ENCODE results near the gene CYFIP1. TPM values are rescaled to one million over a fixed set of nuclear protein-coding genes. Genes with fewer than 3 reads are reported as not detected.
A peak's percentile ranks its signal among the peaks of the same experiment; 100 is the strongest.

The CYFIP1 gene
- total and polyA plus RNA-seq, 2 of the 13 experiments (the other 11 are each of a cell fraction or from before 2014, with no cell fraction given) = 38.1 to 58.3 TPM

GRCh38 chr15:22973286-22973685, 6.9 kb downstream of the CYFIP1 start (continued):
- TF ChIP-seq PRDM15 (CRISPR knock-in tag; IDR thresholded peaks at IDR 0.05) = no peak
- peak; percentile 58; the same call in 1 of the 2 replicates for TF ChIP-seq PAXIP1 (CRISPR knock-in tag; conservative IDR thresholded peaks at IDR 0.05)
- peak; percentile 46; the same call in 1 of the 2 replicates for TF ChIP-seq TFAP4 (IDR thresholded peaks at IDR 0.05; ENCODE audit: borderline replicate concordance, low read depth)
- peak; percentile 34 to 51; a peak in 3 of 4 replicates for TF ChIP-seq MAFK (conservative IDR thresholded peaks at IDR 0.05 in 1 of 2, IDR thresholded peaks at IDR 0.05 in 1 of 2; ENCODE audit: low read length in 2 of 2)
- TF ChIP-seq ETV5 (CRISPR knock-in tag; IDR thresholded peaks at IDR 0.05; ENCODE audit: borderline replicate concordance) = 0 out of 2 replicates have a peak, but pooled peaks have one; percentile 12
- TF ChIP-seq MAFF (IDR thresholded peaks at IDR 0.05; ENCODE audit: low read depth, low read length) = 0 out of 2 replicates have a peak, but pooled peaks have one; percentile 16
- no peak for TF ChIP-seq SP140L (CRISPR knock-in tag; IDR thresholded peaks at IDR 0.05; ENCODE audit: borderline replicate concordance)
- 0 out of 2 replicates have a peak, but pooled peaks have one; percentile 30 for TF ChIP-seq PPARG (CRISPR knock-in tag; conservative IDR thresholded peaks at IDR 0.05)
- TF ChIP-seq ZNF770 (CRISPR knock-in tag; IDR thresholded peaks at IDR 0.05) = no peak
- no peak for TF ChIP-seq ATRX (CRISPR knock-in tag; IDR thresholded peaks at IDR 0.05; ENCODE audit: borderline replicate concordance)
- no peak for TF ChIP-seq ZMYM4 (CRISPR knock-in tag; IDR thresholded peaks at IDR 0.05)
- no peak for TF ChIP-seq KLF6 (CRISPR knock-in tag; IDR thresholded peaks at IDR 0.05)
- no peak for TF ChIP-seq RXRA (CRISPR knock-in tag; IDR thresholded peaks at IDR 0.05)
- TF ChIP-seq ZNF670 (CRISPR knock-in tag; IDR thresholded peaks at IDR 0.05; ENCODE audit: borderline replicate concordance) = no peak
- no peak for TF ChIP-seq CEBPB (IDR thresholded peaks at IDR 0.05; ENCODE audit: borderline replicate concordance, low read depth, low read length)
- no peak for TF ChIP-seq WIZ (CRISPR knock-in tag; IDR thresholded peaks at IDR 0.05)
- 0 out of 2 replicates have a peak, but pooled peaks have one; percentile 21 for TF ChIP-seq HDAC1 (CRISPR knock-in tag; IDR thresholded peaks at IDR 0.05)
- peak; percentile 33; the same call in 1 of the 2 replicates for TF ChIP-seq SALL1 (CRISPR knock-in tag; IDR thresholded peaks at IDR 0.05)
- TF ChIP-seq HNF4A (CRISPR knock-in tag; IDR thresholded peaks at IDR 0.05) = peak; percentile 62
- TF ChIP-seq HNF4G (IDR thresholded peaks at IDR 0.05; ENCODE audit: borderline replicate concordance, low read depth, low read length) = peak; percentile 71
- TF ChIP-seq HNF4G (CRISPR knock-in tag; IDR thresholded peaks at IDR 0.05; ENCODE audit: borderline replicate concordance, low read depth) = no peak
